ENCODE results near the gene AKR1B1. TPM values are rescaled to one million over a fixed set of nuclear protein-coding genes. Genes with fewer than 3 reads are reported as not detected.
"Not testable (repeated sequence)": the region's sequence is repeated elsewhere in the genome, so short reads cannot be mapped to it uniquely, and the experiment has no call there.

Gene AKR1B1
- total RNA-seq, 1 donor from 2014 or later, result 91.8 TPM

GRCh38 chr7:134500406-134500805, 41.5 kb upstream of the AKR1B1 start:
- TF ChIP-seq, protein P1, sequence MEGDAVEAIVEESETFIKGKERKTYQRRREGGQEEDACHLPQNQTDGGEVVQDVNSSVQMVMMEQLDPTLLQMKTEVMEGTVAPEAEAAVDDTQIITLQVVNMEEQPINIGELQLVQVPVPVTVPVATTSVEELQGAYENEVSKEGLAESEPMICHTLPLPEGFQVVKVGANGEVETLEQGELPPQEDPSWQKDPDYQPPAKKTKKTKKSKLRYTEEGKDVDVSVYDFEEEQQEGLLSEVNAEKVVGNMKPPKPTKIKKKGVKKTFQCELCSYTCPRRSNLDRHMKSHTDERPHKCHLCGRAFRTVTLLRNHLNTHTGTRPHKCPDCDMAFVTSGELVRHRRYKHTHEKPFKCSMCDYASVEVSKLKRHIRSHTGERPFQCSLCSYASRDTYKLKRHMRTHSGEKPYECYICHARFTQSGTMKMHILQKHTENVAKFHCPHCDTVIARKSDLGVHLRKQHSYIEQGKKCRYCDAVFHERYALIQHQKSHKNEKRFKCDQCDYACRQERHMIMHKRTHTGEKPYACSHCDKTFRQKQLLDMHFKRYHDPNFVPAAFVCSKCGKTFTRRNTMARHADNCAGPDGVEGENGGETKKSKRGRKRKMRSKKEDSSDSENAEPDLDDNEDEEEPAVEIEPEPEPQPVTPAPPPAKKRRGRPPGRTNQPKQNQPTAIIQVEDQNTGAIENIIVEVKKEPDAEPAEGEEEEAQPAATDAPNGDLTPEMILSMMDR (IDR thresholded peaks at IDR 0.05), result no peak
- H3K4me1 ChIP-seq, result no peaks in the 10 kb centered on the region
- H3K27ac ChIP-seq, result no peak overlapping the region
- no peak for ATAC-seq
- no peak overlapping the region for H3K4me3 ChIP-seq
- intact Hi-C loops (cut with DNase I), result no loop called here
- H3K36me3 ChIP-seq, result no peaks in the 10 kb centered on the region
- H3K9me3 ChIP-seq, result no peaks in the 10 kb centered on the region
- H3K27me3 ChIP-seq, result no peaks in the 10 kb centered on the region
- DNase-seq, result no peak

DNA sequence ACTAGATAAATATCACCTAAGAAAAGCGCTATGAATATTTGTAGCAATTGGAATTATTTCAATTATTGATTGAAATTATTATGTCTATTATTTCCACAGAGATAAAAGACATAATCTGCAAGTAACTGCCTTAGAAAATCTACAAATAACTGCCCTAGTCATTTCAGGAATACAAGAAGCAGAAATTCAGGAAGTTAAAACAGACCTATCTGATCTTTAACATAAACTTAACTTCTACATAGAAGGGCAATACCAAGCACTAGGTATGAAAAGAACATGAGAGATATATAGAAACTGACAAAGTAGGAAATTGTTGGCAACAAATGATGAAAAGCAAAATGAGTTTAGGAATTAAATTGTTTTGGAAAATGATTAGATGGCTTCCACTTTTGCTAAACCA, 36.6 kb upstream of the AKR1B1 start:
- TF ChIP-seq, protein P1 (IDR thresholded peaks at IDR 0.05), result no peak
- Histone ChIP-seq H3K4me1 (no peaks in the 10 kb centered on the region), H3K36me3 (no peaks in the 10 kb centered on the region), H3K27ac (no peak overlapping the region), H3K27me3 (no peaks in the 10 kb centered on the region), H3K4me3 (no peak overlapping the region), H3K9me3 (no peaks in the 10 kb centered on the region)
- DNase-seq (no peak), ATAC-seq (no peak)
- intact Hi-C loops (cut with DNase I), result no loop called here

DNA sequence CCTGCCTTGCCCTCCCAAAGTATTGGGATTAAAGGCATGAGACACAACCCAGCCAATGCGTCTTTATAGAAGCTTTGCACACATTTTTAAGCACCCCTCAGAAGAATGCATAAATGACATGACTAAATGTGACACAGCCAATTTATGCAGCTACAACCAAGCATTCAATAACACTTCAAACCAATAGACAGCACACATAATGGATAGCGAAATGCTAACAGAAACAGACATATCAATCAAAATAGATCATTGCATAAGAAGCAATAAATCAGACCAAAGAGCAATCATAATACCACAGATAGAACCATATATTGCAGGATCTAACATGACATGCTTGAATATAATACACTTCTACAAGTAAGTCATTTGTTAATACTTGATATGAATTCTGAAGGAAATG, 34.2 kb upstream of the AKR1B1 start:
- TF ChIP-seq, protein P1 (IDR thresholded peaks at IDR 0.05), result no peak
- Histone ChIP-seq H3K4me3 (no peak overlapping the region), H3K27ac (no peak overlapping the region), H3K4me1 (no peaks in the 10 kb centered on the region), H3K36me3 (no peaks in the 10 kb centered on the region), H3K9me3 (no peaks in the 10 kb centered on the region), H3K27me3 (no peaks in the 10 kb centered on the region)
- no peak for ATAC-seq
- DNase-seq, result no peak
- intact Hi-C loops (cut with DNase I), result no loop called here

DNA sequence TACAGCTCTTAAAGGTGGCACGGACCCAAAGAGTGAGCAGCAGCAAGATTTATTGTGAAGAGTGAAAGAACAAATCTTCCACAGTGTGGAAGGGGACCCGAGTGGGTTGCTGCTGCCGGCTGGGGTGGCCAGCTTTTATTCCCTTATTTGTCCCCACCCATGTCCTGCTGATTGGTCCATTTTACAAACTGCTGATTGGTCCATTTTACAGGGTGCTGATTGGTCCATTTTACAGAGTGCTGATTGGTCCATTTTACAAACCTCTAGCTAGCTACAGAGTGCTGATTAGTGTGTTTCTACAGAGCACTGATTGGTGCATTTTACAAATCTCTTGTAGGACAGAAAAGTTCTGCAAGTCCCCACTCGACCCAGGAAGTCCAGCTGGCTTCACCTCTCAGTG, 28.8 kb upstream of the AKR1B1 start:
- H3K9me3 ChIP-seq; H3K27ac ChIP-seq; H3K36me3 ChIP-seq; H3K4me3 ChIP-seq; intact Hi-C loops (cut with DNase I); H3K27me3 ChIP-seq; H3K4me1 ChIP-seq; DNase-seq; ATAC-seq: not testable (repeated sequence)

DNA sequence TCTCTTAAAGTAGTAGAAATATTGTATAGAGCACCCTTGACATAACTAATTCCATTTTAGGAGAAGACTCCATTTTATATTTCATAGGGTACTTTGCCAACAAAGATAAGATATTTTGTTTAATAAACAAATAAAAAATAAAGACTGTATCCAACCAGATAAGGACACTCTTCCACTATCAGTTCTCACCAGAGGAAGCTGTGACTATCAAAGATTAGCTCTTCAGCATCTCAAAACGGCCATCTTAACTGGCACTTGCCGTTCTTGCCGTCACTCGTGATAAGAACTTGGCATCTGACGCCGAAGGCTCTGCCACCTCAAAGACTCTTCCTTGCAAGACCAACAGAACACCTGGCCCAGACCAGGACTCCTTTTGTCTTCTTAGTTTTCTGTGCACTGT, 26.3 kb upstream of the AKR1B1 start:
- intact Hi-C loops (cut with DNase I), result no loop called here
- H3K4me3 ChIP-seq, result no peak overlapping the region
- no peaks in the 10 kb centered on the region for H3K4me1 ChIP-seq
- no peak for ATAC-seq
- no peak for DNase-seq
- H3K36me3 ChIP-seq, result no peaks in the 10 kb centered on the region
- no peaks in the 10 kb centered on the region for H3K9me3 ChIP-seq
- H3K27me3 ChIP-seq, result no peaks in the 10 kb centered on the region
- TF ChIP-seq, protein P1 (IDR thresholded peaks at IDR 0.05), result no peak
- no peak overlapping the region for H3K27ac ChIP-seq

GRCh38 chr7:134483296-134483695, 24.4 kb upstream of the AKR1B1 start:
- H3K4me1 ChIP-seq, result no peaks in the 10 kb centered on the region
- no peaks in the 10 kb centered on the region for H3K27me3 ChIP-seq
- DNase-seq (no peak), ATAC-seq (no peak)
- H3K4me3 ChIP-seq, result no peak overlapping the region
- H3K9me3 ChIP-seq, result no peaks in the 10 kb centered on the region
- H3K36me3 ChIP-seq, result no peaks in the 10 kb centered on the region
- TF ChIP-seq, protein P1 (IDR thresholded peaks at IDR 0.05), result no peak
- intact Hi-C loops (cut with DNase I), result no loop called here
- no peak overlapping the region for H3K27ac ChIP-seq

Data from upper lobe of right lung (tissue), 1 donor.